ENCODE results near the gene RFC5. TPM values are rescaled to one million over a fixed set of nuclear protein-coding genes. Genes with fewer than 3 reads are reported as not detected.

RFC5 gene
- total RNA-seq, 1 experiment from 2014 or later = 62.1 TPM

DNA sequence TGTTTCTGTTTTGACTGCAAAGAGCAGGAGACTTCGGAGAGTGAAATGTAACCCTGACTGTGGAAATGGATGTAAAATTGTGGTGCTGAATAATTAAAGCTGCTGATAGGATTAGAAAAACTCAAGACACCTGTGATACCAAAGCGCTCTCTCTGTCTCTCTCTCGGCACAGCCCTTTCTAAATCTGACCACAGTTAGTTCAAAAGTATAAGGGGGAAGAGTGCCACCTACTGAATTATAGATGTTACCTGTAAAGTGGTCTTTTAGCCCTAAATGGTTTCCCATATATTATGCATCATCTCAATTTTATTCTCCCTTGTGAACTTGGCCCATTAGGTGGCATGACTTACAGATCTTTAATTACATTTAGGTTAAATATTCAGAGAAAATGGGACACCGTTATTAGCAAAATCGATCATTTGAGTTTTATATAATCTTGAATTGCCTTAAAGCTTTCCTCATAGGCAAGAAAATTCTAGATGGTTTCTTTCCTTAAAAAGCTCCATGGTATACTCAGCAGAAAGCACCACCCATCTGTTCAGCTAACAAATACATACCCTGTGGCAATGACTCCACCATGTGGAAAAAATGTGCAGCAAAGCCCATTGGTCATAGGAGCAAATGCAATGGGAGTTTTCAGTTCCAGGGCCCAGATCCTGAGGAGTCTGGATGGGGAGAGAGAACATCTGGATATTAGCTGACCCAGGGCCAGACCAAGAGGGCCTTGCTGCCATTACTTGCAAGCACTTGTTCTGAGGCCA lies 18.1 kb downstream of the RFC5 start:
- TF ChIP-seq EZH2 (IDR thresholded peaks at IDR 0.05; ENCODE audit: borderline replicate concordance, low read depth, low read length, poor library complexity, severe bottlenecking) (no peak), CTCF (conservative IDR thresholded peaks at IDR 0.05; ENCODE audit: low read depth, low read length) (peak; percentile 51)
- peak; percentile 48 for DNase-seq (ENCODE audit: low spot score)
- Histone ChIP-seq H3K27ac (ENCODE audit: low read depth, low read length, poor library complexity, severe bottlenecking) (no peak overlapping the region), H3K4me1 (ENCODE audit: insufficient read depth, low read length, poor library complexity, severe bottlenecking) (no peaks in the 10 kb centered on the region), H3K9me3 (ENCODE audit: low read depth, low read length, poor library complexity, severe bottlenecking) (no peaks in the 10 kb centered on the region), H3K36me3 (ENCODE audit: insufficient read depth, low read length, poor library complexity, severe bottlenecking) (peaks cover 96% of the 10 kb centered on the region), H3K4me3 (ENCODE audit: low read depth, low read length, poor library complexity, severe bottlenecking) (no peak overlapping the region), H3K27me3 (replicated peaks; ENCODE audit: insufficient read depth, low read depth, low read length, poor library complexity) (no peaks in the 10 kb centered on the region)
- BruUV-seq (replicated peaks) = no TSS peak
- ChIA-PET CTCF (interaction anchor here (1.0 kb wide), 2 partner anchors 158 to 160 kb away, joined by 5 to 12 read pairs; no protein-coding TSS in a partner anchor), POLR2A (ENCODE audit: low non-redundant PET) (no interaction called here)
- intact Hi-C loops (cut with micrococcal nuclease; ENCODE audit: unreplicated experiment) = loop anchor here (2.0 kb wide), 1 partner anchor 160 kb away; no protein-coding TSS in a partner anchor

DNA sequence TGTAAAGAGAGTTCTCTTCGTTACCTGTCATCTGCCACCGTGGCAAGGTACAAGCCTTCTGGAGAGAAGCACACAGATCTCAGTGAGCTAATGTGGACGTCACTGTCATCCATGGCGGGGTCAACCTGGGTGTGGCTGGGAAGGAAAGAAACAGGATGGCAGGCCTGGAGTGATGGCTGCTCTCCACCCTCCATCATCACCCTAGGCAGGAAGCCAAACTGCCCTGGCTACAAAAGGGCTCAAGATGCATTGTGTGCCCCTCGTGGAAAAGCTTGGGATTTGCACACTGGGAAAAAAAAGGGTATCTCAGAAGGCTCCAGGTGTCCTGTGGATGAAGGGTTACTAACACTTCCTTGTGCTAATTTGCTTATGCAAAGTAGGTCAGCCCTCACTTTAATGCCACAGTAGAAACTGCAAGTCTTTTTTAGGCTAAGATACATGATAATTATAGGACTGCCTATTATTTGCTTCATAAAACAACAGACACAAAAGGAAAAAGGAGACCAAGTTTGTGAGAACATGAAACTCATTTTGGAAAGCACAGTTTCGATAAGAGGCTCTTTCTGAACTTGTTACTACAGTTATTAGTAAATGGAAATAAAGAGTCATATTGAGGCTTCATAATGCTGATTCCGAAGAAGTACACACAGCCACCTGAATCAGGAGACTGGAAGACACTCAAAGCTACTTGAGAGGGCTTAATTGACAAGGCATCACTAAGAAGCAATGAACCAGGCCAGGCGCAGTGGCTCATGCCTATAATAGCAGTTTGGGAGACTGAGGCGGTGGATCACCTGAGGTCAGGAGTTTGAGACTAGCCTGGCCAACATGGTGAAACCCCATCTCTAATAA lies 18.9 kb downstream of the RFC5 start:
- ChIA-PET POLR2A (ENCODE audit: low non-redundant PET) (interaction anchor here (0.6 kb wide), 1 partner anchor 184 kb away, joined by 3 read pairs; no protein-coding TSS in a partner anchor), CTCF (interaction anchor here (1.0 kb wide), 2 partner anchors 158 to 161 kb away, joined by 5 to 12 read pairs; no protein-coding TSS in a partner anchor)
- H3K36me3 ChIP-seq (ENCODE audit: insufficient read depth, low read length, poor library complexity, severe bottlenecking) = peaks cover 93% of the 10 kb centered on the region
- intact Hi-C loops (cut with micrococcal nuclease; ENCODE audit: unreplicated experiment) = loop anchor here (2.0 kb wide), 1 partner anchor 161 kb away; no protein-coding TSS in a partner anchor
- H3K9me3 ChIP-seq (ENCODE audit: low read depth, low read length, poor library complexity, severe bottlenecking) = no peaks in the 10 kb centered on the region
- no peak overlapping the region for H3K4me3 ChIP-seq (ENCODE audit: low read depth, low read length, poor library complexity, severe bottlenecking)
- DNase-seq (ENCODE audit: low spot score) = peak; percentile 33
- TF ChIP-seq EZH2 (IDR thresholded peaks at IDR 0.05; ENCODE audit: borderline replicate concordance, low read depth, low read length, poor library complexity, severe bottlenecking) = no peak
- TF ChIP-seq CTCF (conservative IDR thresholded peaks at IDR 0.05; ENCODE audit: low read depth, low read length) = no peak
- no peaks in the 10 kb centered on the region for H3K27me3 ChIP-seq (replicated peaks; ENCODE audit: insufficient read depth, low read depth, low read length, poor library complexity)
- H3K27ac ChIP-seq (ENCODE audit: low read depth, low read length, poor library complexity, severe bottlenecking) = no peak overlapping the region
- no peaks in the 10 kb centered on the region for H3K4me1 ChIP-seq (ENCODE audit: insufficient read depth, low read length, poor library complexity, severe bottlenecking)
- no TSS peak for BruUV-seq (replicated peaks)

DNA sequence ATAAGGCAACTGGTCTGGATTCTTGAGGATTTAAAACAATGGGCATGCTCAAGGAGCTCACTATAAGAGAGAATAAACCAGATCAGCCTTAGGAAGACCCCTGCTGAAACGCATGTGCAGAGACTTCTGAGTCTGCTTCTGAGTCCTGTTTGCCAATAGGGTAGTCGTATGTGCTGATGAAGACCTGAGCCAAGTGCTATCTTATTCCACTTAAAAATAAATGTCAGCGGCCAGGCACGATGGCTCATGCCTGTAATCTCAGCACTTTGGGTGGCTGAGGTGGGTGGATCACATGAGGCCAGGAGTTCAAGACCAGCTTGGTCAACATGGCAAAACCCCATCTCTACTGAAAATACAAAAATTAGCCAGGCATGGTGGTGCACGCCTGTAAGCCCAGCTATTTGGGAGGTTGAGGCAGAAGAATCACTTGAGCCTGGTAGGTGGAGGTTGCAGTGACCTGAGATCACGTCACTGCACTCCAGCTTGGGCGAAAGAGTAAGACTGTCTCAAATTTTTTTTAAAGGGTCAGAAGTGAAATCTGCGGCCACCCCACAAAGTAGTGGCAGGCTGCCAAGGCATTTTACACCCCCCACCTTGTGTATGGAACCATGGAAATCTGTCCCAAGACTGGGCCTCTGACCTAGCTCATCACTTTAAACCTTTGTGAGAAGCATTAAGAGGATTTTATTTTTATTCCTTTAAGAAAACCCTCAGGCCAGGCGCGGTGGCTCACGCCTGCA lies 20.3 kb downstream of the RFC5 start:
- Histone ChIP-seq H3K9me3 (ENCODE audit: low read depth, low read length, poor library complexity, severe bottlenecking) (no peaks in the 10 kb centered on the region), H3K4me3 (ENCODE audit: low read depth, low read length, poor library complexity, severe bottlenecking) (no peak overlapping the region), H3K36me3 (ENCODE audit: insufficient read depth, low read length, poor library complexity, severe bottlenecking) (peaks cover 81% of the 10 kb centered on the region), H3K4me1 (ENCODE audit: insufficient read depth, low read length, poor library complexity, severe bottlenecking) (no peaks in the 10 kb centered on the region), H3K27me3 (replicated peaks; ENCODE audit: insufficient read depth, low read depth, low read length, poor library complexity) (no peaks in the 10 kb centered on the region), H3K27ac (ENCODE audit: low read depth, low read length, poor library complexity, severe bottlenecking) (no peak overlapping the region)
- ChIA-PET POLR2A (ENCODE audit: low non-redundant PET) (no interaction called here), CTCF (no interaction called here)
- intact Hi-C loops (cut with micrococcal nuclease; ENCODE audit: unreplicated experiment) = no loop called here
- DNase-seq (ENCODE audit: low spot score) = no peak
- no TSS peak for BruUV-seq (replicated peaks)
- TF ChIP-seq CTCF (conservative IDR thresholded peaks at IDR 0.05; ENCODE audit: low read depth, low read length) = no peak
- TF ChIP-seq EZH2 (IDR thresholded peaks at IDR 0.05; ENCODE audit: borderline replicate concordance, low read depth, low read length, poor library complexity, severe bottlenecking) = no peak
